GM19438 (cell line): ENCODE data around the gene MAG.

Experiments used
- ATAC-seq: cut with Tn5 transposase; IDR thresholded peaks from one replicate; pipeline ENCODE4 v1.9.1; 2021; ENCODE audit warnings: low read depth; ENCODE audit not compliant: unreplicated experiment

MAG gene

DNA sequence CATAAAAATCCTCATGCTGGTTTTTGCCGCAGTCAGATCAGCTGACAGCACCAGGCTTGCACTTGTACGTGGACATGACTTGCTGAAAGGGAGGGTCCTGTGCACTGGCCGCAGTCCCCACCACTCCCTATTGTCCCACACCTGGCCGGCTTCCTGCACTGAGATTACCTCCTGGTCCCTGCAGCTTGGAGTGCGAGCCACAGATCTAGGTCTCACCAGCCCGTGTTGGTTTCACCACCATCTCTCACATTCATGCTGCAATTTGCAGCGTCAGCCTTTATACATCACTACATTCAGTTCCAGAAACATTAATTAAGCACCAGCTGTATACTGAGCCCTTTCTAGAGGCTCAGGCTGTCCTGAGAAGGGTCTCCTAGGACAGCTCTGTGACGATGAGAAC, 22.1 kb downstream of the MAG start:
- ATAC-seq: no peak

DNA sequence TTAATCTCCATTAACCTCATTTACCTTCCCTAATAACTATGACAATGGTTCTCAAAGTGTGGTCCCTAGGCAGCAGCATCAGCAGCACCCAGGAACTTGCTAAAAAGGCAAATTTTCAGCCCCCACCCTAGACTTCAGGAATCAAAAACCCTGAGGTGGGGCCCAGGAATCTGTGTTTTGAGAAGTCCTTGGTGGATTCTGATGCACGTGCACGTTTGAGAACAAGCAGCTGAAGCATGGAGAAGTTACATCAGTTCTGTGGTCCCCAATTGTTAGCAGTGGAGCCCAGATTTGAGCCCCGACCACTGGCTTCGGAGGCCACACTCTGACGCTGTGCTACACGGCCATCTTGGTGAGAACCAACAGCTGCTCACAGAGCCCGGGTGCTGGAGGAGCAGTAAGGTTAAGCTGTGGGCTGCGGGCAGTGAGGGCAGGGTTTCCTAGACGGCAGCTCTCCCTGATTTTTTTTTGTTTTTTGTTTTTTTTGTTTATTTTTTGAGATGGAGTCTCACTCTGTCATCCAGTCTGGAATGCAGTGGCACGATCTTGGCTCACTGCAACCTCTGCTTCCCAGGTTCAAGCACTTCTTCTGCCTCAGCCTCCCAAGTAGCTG, 23.0 kb downstream of the MAG start:
- no peak for ATAC-seq

DNA sequence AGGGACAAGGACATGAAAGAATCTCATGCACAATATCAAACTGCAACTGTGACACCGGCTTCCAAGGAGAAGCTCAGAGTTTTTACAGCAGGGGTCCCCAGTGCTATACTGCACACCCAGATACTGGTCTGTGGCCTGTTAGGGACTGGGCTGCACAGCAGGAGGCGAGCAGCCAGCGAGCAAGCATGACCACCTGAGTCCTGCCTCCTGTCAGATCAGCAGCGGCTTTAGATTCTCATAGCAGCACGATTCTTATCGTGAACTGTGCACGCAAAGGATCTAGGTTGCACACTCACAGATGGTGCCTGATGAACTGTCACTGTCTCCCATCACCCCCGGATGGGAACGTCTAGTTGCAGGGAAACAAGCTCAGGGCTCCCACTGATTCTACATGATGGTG, 23.9 kb downstream of the MAG start:
- no peak for ATAC-seq

DNA sequence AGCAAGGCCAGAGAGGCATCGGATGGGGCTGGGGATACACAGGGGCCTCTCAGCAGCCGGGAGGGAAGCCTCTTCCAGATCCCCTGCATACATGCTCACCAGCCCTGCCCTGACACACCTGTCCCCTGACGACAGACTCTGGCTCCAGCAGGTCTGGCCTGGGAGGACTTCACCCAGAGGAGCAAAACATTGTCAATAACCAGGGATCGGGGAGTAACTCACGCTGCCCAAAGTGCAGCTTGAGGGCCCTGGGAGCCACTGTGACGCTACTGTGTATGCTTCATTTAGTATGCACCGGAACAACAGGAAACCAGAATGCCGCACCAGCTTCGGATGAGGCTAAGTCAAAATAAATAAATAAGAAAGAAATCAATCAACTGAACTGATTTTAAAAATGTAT, 24.6 kb downstream of the MAG start:
- ATAC-seq: no peak

DNA sequence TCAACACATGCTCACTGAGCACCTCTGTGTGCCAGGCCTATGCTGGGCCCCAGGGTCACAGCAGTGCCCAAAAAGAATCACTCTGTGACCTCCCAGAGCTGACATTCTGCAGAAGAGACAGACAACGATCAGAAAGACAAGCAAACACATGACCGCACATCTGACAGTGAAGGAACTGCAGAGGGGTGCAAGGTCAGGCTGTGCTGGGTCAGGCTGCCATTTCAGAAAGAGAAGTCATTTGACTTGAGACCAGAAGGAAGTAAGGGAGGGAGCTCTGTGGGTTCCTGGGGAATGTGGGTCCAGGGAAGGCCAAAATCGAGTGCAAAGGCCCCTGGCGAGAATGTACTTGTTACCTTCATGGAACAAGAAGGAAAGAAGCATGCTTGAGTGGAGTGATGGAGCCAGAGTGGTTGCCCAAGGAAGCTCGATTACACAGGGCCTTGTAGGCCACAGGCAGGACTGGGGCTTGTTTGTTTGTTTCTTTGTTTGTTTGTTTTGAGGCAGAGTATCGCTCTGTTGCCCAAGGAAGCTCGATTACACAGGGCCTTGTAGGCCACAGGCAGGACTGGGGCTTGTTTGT, 25.6 kb downstream of the MAG start:
- ATAC-seq: no peak

DNA sequence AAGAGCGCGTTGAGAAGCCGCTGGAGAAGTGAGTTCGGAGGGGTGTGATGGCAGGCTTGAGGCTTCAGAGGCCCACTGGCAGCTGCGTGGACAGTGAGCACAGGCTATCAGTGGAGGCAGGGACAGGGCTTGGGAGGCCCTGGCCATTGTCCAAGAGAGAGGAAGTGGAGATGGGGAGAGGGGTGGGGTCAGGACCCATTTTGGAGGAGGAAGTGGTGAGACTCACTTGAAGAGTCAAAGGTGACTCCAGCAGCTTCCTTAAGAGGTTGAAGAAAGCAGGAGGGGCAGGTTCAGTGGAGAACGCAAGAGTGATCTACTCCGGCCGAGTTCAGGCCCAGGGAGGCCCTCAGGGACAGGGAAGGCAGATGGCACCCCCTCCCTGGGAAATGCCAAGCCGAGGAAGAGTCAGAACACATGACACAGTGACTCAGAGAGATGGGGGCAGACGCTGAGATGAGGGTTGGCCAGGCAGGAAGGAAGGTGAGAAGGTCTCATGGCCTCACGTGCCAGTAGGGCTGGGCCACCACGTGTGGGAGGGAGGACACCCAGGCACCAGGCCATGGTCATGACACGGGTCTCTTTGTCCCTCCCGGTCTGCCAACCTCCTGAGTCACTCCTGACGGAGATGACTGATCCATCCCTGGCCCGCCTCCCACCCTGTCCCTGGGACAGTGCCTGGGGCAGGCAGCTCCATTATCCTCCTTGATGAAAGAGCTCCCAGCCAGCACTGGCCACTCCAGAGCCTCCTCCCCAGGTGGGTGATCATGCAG, 26.9 kb downstream of the MAG start:
- ATAC-seq: no peak

DNA sequence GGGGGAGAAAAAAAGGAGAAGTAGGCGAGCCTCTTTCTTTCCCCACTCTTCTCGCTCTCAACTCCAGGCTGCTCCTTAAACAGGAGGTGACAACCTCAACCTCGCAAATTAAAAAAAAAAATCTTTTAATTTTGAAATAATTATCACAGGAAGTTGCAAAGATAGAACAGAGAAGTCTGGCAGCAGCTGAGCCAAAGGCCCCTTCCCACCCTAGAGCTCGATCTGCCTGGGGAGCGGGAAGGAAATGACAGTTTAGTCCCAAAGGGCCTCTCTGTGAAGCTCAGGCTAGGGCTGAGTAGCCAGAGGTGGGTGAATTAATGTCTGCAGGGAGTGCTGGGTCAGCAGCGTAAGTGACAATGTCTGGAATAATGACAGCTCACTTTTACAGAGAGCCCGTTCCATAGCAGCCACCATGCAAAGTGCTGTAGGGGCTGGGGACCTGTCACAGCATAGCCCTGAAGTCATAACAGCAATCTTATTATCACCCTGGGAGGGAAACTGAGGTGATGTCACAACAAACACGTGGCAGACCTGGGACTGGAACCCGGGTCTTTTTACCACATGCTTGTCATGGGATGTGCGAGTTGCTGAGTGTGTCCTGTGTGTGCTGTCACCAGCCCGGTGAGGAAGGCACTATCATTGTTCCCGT, 28.2 kb downstream of the MAG start:
- no peak for ATAC-seq

DNA sequence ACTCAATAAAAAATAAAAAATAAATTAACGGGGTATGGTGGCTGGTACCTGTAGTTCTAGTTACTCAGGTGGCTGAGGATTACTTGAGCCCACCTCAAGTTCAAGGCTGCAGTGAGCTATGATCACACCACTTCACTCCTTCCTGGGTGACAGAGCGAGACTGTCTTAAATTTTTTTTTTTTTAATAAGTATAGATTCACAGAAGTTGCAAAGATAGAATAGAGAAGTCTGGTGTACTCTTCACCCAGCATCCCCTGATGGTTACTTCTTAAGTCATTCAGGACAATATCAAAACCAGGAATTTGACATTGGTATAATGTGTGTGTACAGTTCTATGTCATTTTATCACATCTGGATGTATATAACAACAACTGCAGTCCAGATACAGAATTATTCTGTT, 29.3 kb downstream of the MAG start:
- no peak for ATAC-seq

DNA sequence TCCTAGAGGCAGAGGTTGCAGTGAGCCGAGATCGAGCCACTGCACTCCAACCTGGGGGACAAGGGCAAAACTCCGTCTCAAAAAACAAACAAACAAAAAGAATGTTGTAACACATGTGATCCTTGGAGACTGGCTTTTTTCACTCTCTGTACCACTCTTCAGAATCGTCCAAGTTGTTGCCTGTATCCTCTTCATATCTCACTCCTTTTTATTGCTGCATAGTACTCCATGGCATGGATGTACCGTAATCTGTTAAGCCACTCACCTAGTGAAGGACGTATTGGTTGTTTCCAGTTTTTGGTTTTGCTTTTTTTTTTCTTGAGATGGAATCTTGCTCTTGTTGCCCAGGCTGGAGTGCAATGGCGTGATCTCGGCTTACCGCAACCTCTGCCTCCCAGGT, 30.1 kb downstream of the MAG start:
- ATAC-seq: no peak

DNA sequence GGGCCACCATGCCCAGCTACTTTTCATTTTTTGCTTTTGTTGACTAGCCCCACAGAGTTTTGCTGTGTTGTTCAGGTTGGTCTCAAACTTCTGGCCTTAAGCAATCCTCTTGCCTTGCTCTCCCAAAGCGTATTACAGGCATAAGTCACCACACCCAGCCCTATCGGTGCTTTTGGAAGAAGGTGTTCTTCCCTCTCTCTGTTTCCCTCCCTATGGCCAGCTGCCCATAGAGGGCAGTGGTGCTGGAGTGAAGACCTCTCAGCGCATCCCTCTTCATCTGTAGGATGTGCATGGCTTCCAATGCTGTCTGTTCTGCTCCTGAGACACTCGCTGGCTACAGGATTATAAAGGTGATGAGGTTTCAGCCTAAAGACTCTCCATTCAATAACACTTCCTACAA, 35.7 kb downstream of the MAG start:
- ATAC-seq: no peak

DNA sequence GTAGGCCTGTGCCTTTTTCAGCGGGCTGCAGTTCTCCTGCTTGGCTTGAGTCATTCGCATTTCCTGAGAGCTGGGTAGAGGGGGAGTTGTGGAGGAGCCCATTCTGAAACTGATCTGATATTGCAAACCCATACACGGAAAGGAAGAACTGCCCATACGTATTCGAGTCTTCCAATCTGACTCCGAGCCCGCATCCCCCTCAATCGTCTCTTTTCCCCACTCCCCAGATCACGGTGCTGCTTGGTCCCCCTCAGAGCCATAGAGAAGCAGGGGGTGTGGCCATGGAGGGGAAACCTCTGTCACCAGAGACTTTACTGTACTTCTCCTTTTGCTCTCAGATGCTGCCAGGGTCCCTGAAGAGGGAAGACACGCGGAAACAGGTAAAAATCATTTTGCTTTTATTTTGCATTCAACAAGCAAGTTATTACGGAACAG, 36.9 kb downstream of the MAG start, which contains the start of gene CD22:
Gene CD22, plus strand, starts transcription at position 337 of the 435 bp plus-strand sequence. CDS start 2,854 bp downstream, outside the sequence.
- ATAC-seq: no peak

DNA sequence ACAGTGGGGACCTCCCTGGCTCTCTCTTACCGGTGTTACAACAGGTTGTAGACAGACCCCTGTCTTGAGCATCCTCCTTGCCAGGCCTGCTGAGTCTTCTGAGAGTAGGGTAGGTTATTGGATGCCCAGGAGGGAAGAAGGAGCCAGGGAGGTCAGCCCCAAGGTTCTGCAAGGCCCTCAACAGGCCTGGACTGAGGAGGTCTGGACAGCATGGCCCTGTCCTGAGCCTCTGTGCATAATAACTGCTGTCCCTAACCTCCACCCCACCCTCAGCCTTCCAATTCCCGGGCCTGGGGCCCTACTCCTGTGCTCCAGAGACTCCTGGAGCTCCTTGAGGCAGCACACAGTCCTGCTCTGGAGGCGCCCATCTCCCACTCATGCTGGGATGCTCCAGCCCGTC, 37.4 kb downstream of the MAG start:
- ATAC-seq: no peak

DNA sequence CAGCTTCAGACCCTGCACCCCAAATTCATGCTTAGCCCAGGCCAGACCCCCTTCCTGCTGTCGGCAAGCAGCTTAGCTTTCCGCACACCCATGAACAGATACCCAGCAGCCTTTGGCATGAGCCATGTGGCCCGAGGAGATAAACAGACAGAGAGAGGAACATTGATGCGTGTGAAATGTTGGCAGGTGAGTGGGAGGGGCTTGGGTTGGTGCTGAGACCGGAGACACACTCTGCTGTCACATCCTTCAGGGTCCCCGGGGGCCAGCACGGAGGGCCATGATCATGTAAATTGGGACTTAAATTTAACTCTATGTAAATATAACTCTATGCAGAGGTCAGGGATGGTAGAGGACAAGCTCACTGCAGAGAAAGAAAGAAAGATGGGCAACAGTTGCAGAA, 38.5 kb downstream of the MAG start:
- peak; percentile 40 for ATAC-seq

DNA sequence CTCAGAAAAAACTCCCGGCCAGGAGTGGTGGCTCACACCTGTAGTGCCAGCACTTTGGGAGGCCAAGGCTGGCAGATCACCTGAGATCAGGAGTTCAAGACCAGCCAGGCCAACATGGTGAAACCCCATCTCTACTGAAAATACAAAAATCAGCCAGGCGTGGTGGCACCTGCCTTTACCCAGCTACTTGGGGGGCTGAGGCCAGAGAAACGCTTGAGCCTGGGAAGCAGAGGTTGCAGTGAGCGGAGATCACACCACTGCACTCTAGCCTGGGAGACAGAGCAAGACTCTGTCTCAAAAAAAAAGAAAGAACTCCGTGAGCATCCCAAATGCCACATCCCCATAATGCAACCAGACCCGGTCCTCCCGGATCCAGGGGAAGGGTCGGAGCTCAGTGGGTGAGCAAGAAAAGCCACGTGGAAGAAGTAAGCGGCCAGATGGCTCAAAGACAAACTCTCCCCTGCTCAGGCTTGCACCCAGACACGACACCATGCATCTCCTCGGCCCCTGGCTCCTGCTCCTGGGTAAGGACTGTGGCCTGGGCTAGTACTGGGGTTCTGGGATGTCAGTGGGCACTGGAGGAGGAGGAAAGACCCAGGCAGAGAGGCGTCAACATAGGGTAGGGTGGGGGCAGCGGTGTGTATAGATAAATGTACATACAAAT, 39.7 kb downstream of the MAG start:
- ATAC-seq: no peak

DNA sequence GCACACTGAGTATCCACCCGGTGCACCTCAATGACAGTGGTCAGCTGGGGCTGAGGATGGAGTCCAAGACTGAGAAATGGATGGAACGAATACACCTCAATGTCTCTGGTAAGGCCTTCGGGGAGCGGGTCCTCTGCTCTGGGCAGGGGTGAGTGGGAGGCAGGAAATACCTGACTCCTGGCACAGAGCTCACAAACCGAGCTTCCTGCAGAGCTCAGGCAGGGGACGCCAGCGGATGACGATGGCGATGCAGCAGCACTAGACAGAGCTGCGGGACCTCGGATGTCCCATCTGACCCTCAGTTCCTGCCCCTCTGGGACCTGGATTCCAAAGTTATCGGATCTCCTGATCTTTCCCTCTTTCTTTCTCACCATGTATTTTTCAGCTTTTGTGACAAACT, 40.9 kb downstream of the MAG start:
- no peak for ATAC-seq

DNA sequence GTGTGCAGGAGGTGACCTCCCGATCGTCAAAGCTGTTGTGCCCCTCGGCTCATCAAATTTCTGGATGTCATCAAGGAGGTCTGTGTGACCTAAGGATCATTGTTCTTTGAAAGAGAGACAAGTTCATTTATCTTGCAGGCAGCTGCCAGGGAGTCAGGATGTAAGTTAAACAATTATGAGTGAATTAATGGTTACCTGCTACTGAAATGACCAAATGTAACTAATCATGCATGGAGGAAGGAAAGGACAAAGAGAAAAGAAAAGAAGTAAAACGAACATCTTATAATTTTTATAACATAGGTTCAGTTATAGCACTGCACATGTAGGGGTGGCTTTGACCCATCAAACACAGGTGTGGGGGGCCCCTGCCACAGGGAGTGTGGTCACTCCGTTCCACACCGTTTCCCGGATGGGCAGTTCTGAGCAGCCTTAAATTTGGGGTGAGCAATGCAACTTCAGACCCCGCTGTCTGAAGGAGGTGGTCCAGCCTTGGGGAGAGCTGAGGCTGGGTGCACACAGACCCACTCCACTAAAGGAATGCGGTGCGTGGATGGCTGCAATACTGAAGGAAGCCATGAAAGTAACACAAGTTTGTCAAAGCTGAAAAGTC, 42.3 kb downstream of the MAG start:
- ATAC-seq: no peak

DNA sequence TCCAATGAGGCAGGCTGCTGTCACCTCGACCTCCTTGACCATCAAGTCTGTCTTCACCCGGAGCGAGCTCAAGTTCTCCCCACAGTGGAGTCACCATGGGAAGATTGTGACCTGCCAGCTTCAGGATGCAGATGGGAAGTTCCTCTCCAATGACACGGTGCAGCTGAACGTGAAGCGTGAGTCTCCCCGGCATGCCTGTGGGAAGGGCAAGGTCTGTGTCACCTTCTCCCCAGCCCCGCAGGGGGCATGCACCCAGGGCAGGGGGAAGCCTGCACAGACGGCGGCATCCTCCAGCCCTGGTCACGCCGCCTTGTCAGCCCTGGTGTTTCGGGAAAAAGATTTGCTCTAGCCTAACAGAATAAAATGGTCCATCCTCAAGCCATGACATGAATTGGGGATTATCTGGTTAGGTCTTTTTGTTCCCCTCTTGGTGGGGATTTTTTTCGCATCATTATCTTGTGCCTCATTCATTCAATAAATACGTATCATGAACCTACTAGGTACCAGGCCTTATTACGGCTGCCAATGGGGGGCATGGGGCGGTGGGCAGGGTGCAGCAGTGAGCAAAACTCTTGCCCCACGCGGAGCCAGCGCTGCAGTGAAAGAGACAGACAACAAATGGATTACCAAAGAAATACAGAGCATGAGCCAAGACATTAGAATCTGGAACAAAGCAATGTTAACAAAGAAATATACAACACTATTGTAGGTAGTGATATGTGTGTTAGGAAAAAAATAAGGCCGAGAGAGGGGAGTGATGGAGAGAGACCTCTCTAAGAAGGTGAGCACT, 44.4 kb downstream of the MAG start:
- ATAC-seq: no peak

DNA sequence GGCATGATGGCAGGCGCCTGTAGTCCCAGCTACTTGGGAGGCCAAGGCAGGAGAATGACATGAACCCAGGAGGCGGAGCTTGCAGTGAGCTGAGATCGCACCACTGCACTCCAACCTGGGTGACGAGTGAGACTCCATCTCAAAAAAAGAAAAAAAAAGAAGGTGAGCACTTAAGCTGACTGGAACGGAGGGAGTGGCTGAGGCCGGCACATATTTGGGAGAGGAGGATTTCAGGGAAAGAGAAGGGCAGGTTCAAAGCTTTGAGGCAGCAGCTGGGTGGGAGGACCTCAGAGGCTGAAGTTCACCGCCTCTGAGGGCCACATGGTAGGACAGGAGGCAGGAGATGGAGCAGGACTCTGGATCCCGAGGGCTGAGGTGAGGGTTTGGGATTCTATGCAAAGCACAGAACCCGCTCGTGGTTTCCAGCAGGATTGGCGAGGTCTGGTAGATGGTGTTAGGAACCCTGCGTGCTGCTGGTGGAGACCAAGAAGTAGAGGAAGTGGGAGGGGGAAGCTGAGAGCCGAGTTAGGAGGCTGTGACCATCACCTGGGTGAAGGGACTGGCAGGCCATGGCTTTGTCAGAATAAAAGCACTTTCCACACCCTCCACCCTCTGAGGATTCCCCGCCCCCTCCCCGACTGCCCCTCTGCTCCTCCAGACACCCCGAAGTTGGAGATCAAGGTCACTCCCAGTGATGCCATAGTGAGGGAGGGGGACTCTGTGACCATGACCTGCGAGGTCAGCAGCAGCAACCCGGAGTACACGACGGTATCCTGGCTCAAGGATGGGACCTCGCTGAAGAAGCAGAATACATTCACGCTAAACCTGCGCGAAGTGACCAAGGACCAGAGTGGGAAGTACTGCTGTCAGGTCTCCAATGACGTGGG, 45.4 kb downstream of the MAG start:
- no peak for ATAC-seq

DNA sequence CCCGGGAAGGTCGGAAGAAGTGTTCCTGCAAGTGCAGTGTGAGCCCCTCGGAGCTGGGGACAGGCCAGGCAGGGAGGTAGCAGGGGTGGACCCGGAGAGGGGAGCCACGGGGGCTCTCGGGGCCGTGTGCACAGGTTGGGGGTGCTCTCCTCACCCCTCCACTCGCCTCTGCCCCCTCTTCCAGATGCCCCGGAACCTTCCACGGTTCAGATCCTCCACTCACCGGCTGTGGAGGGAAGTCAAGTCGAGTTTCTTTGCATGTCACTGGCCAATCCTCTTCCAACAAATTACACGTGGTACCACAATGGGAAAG, 46.0 kb downstream of the MAG start:
- ATAC-seq: no peak
